GM12872 (cell line): ENCODE results near the gene EHMT1.

ENCODE experiments used
- TF ChIP-seq, protein P1 (sequence below): IDR thresholded peaks from 3 replicates; pipeline ENCODE4 v1.5.1; 2011; ENCODE audit warnings: low read depth, mild to moderate bottlenecking, low read length, moderate library complexity; ENCODE audit not compliant: insufficient read depth

The EHMT1 gene

DNA sequence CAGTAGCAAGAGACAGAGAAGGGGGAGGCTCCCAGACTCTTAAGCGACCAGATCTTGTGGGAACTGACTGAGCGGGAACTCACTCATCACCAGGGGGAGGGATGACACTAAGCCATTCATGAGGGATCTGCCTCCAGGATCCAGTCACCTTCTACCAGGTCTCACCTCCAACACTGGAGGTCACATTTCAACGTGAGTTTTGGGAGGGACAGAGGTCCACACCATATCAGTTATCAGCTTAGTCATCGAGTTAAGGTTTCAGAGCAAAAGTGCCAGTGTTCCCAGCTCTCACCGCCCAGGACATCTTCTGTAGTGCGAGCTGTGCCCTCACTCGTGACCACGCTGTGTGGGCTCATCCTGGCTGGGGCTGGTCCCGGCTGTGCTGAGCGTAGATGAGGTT is 160.1 kb downstream of the EHMT1 start:
- TF ChIP-seq, protein P1, sequence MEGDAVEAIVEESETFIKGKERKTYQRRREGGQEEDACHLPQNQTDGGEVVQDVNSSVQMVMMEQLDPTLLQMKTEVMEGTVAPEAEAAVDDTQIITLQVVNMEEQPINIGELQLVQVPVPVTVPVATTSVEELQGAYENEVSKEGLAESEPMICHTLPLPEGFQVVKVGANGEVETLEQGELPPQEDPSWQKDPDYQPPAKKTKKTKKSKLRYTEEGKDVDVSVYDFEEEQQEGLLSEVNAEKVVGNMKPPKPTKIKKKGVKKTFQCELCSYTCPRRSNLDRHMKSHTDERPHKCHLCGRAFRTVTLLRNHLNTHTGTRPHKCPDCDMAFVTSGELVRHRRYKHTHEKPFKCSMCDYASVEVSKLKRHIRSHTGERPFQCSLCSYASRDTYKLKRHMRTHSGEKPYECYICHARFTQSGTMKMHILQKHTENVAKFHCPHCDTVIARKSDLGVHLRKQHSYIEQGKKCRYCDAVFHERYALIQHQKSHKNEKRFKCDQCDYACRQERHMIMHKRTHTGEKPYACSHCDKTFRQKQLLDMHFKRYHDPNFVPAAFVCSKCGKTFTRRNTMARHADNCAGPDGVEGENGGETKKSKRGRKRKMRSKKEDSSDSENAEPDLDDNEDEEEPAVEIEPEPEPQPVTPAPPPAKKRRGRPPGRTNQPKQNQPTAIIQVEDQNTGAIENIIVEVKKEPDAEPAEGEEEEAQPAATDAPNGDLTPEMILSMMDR = no peak

DNA sequence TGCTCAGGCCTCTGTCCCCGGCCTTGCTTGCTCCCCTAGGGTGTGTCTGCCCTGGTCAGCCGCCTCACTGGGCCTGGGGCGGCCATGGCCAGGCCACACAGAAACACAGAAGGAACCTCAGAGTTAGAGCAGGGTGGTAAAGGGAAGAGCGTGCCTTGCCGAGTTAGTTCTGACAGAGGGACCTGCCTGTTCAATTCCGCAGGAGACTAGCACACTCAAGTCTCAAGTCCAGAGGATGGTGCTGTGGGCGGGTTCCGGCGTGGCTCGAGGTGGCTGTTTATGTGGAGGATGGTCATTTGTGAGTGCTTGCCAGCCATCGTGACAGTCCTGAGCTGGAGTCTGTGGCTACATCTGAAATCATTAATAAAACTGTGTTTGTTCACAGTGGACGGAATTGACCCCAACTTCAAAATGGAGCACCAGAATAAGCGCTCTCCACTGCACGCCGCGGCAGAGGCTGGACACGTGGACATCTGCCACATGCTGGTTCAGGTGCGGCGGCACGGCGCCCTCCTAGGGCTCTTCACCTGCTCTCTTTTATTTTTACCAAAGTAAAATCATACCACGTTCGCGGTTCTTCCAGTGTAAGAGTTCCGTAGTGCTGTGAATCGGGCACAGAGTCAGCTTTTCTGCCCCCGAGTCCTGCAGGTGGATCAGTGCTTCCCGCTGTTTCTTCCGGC is 163.2 kb downstream of the EHMT1 start:
- TF ChIP-seq, protein P1 = no peak

DNA sequence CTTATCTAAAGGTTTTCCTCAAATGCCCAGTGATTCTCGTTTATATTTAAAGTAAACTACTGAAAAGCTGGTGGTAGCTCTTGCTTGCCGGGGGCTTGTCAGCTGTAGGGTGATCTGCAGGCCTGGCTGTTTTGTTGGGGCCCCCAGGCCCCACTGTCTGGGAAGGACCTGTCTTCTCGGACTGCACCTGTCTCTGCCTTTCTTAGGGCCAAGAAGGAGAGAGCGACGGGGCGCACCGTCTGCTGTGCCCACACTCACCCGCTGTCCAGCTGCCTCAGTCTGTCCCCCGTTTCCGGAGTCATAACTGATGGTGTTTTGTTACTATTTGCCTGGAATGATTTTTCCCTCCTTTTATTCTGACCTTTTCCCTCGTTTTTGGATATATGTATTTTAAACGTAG is 164.7 kb downstream of the EHMT1 start:
- TF ChIP-seq, protein P1 = no peak

DNA sequence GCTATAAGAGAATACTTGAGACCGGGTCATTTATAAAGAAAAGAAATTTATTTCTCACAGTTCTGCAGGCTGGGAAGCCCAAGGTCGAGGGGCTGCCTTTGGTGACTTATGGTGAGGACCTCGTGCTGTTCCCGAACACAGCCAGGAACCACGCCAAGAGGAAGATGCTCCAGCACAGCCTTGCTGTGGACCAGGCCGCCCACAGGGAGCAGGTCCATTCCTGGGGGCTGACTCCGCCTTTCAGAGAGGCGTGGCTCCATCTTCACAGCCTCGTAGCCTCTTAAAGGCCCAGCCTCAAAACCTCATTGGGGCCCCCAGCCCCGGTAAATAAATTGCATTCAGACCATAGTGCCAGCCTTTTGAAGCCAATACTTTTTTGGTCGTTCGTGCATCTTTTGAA is 165.2 kb downstream of the EHMT1 start:
- TF ChIP-seq, protein P1 = no peak

DNA sequence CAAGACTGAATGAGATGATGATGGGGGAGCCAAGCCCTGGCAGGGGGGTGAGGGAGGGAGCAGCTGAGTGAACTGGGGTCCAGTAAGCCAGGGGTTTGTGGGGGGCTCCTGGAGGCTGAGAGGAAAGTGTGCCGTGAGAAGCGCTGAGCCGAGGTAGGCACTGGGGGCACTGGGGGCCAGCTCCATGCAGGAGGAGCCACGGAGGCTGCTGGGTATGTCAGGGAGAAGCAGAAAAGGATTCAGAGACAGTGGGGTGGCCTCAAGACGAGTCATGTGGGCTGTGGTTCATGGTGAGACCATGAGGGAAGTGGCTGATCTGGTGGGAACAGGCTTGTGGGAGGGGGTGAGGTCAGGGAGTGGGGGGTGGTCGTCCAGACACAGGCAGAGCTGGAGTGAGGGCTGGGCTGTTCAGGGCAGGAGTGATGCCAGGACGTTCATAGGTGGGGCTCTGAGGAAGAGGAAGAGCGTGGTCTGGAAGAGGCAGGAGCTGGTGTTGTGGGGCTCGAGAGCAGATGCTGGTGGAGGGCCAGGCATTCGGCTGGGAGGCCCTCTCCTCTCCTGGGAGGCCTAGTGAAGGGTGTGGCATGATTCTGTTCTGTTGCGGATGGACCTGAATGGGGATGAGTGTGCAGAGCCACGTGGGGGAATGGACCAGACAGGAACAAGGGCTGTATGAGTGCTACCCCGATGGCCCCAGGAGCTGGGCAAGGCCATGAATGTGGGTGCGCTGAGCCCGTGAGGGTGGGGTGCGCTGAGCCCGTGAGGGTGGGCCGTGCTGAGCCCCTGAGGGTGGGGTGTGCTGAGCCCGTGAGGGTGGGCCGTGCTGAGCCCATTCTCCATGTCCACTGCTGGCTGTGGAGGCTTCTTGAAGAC is 166.1 kb downstream of the EHMT1 start:
- TF ChIP-seq, protein P1 = no peak

DNA sequence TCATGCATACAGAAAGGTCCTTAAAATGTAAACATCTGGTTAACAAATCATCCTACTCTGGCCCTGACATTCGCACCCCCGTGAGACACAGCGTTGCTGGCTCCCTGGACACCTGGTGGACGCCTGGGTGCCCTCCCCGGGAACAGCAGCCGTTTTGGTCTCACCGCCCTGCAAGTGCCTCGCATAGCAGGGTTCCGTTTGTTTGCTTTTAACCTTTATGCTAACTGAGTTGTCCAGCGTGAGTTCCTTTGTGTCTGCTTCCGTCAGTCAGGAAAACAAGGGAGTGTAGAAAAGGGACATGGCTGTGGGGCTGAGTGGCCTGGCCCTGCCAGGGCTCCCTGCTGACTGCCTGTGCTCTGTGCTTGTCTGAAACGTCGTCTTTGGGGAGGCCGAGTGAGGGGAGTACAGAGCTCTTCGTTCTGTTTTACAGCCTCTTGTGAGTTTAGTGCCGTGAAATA is 166.9 kb downstream of the EHMT1 start:
- TF ChIP-seq, protein P1 = no peak

DNA sequence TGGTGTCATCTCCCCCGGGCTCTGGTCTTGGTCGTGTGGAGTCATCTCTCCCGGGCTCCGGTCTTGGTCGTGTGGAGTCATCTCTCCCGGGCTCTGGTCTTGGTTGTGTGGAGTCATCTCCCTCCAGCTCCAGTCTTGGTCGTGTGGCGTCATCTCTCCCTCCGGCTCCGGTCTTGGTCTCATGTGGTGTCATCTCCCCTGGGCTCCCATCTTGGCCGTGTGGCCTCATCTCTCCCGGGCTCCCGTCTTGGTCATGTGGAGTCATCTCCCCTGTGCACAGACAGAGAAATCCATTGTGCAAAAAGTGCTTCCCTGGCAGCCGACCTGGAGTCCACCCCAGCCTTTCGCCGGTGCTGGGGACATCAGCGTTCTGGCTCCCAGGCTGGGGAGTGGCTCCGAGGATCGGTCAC is 167.7 kb downstream of the EHMT1 start:
- TF ChIP-seq, protein P1 = no peak
